Activated T-helper 1 cell treated with anti-CD3 and anti-CD28 coated beads, Interleukin-2, amount 50 U/mL, for 16 hours (primary cell): Measurements from ENCODE around the gene PTPRK.

Experiments used
- DNase-seq, 2 donors: peaks; one replicate each; pipeline ENCODE4 v3.0.0-alpha.2; 2020; ENCODE audit warnings: low read depth in 1 of 2, low spot score in 1 of 2

The PTPRK gene

GRCh38 chr6:128097009-128097408, 423.4 kb downstream of the PTPRK start:
- no peak for DNase-seq

GRCh38 chr6:128095362-128095761, 425.0 kb downstream of the PTPRK start:
- DNase-seq, result no peak

- DNase-seq, result no peak
Measured at GRCh38 chr6:128079021-128079420, 441.4 kb downstream of the PTPRK start.

GRCh38 chr6:128078276-128078675, 442.1 kb downstream of the PTPRK start:
- DNase-seq, result no peak

- DNase-seq, result no peak
Measured at GRCh38 chr6:128076843-128077242, 443.6 kb downstream of the PTPRK start.

GRCh38 chr6:128074567-128074966, 445.8 kb downstream of the PTPRK start:
- no peak for DNase-seq

- DNase-seq, result no peak
Measured at GRCh38 chr6:128073389-128073788, 447.0 kb downstream of the PTPRK start.

GRCh38 chr6:128071212-128071611, 449.2 kb downstream of the PTPRK start:
- no peak for DNase-seq

- no peak for DNase-seq
Measured at GRCh38 chr6:128070406-128070805, 450.0 kb downstream of the PTPRK start.

GRCh38 chr6:128069188-128069587, 451.2 kb downstream of the PTPRK start:
- DNase-seq, result no peak

GRCh38 chr6:128068119-128068479, 452.3 kb downstream of the PTPRK start:
- no peak for DNase-seq

GRCh38 chr6:128067446-128068118, 452.8 kb downstream of the PTPRK start:
- no peak for DNase-seq

- no peak for DNase-seq
Measured at GRCh38 chr6:128065072-128065471, 455.3 kb downstream of the PTPRK start.

- no peak for DNase-seq
Measured at GRCh38 chr6:128064540-128064895, 455.9 kb downstream of the PTPRK start.

GRCh38 chr6:128063850-128064539, 456.4 kb downstream of the PTPRK start:
- DNase-seq, result no peak

- no peak for DNase-seq
Measured at GRCh38 chr6:128062882-128063603, 457.4 kb downstream of the PTPRK start.

- DNase-seq, result no peak
Measured at GRCh38 chr6:128057946-128058345, 462.5 kb downstream of the PTPRK start.

- no peak for DNase-seq
Measured at GRCh38 chr6:128057541-128057940, 462.9 kb downstream of the PTPRK start.

- no peak for DNase-seq
Measured at GRCh38 chr6:128053109-128053508, 467.3 kb downstream of the PTPRK start.

GRCh38 chr6:128047989-128048388, 472.4 kb downstream of the PTPRK start:
- no peak for DNase-seq

GRCh38 chr6:128046033-128046432, 474.4 kb downstream of the PTPRK start:
- no peak for DNase-seq

- no peak for DNase-seq
Measured at GRCh38 chr6:128039543-128039942, 480.9 kb downstream of the PTPRK start.
